ENCODE measurements around the gene GIMAP8. TPM values are rescaled to one million over a fixed set of nuclear protein-coding genes. Genes with fewer than 3 reads are reported as not detected.

GIMAP8 gene
- total RNA-seq, 2 experiments from 2014 or later: 2.9 to 3.8 TPM

DNA sequence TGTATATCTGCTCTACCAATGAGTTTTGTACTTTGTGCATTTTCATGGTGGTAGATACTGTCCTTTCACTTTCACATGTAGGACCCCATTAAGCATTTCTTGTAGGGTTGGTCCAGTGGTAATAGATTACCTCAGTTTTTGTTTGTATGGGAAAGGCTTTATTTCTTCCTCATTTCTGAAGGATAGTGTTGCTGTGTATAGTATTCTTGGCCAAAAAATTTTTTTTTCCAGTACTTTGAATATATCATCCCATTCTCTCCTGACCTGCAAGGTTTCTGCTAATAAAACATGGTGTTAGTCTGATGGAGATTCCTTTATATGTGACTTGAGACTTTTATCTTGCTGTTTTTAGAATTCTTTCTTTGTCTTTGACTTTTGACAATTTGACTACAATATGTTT, 12.0 kb downstream of the GIMAP8 start:
- H3K36me3 Mint-ChIP-seq (ENCODE audit: low read depth): peaks cover 99% of the 10 kb centered on the region
- peak overlapping the region; percentile 8 for H3K4me3 Mint-ChIP-seq
- H3K27me3 ChIP-seq (ENCODE audit: control insufficient read depth in 1 of 2, insufficient read depth in 2 of 2, low read length in 2 of 2): no peaks in the 10 kb centered on the region
- intact Hi-C loops (cut with DNase I, micrococcal nuclease): no loop called here
- H3K9me3 ChIP-seq (ENCODE audit: control insufficient read depth in 1 of 2, insufficient read depth in 1 of 2, low read length in 2 of 2): peaks cover 8 to 47% of the 10 kb centered on the region in 2 experiments
- no peak overlapping the region for H3K27ac ChIP-seq (ENCODE audit: low read depth in 1 of 2, low read length in 2 of 2)
- no peaks in the 10 kb centered on the region for H3K27me3 Mint-ChIP-seq
- ChIA-PET CTCF (interaction anchor here (1.2 kb wide), 1 partner anchor 11 kb away, joined by 3 read pairs; no protein-coding TSS in a partner anchor), POLR2A (interaction anchor here (1.0 to 1.2 kb wide), 2 partner anchors 17 to 19 kb away, joined by 4 read pairs; no protein-coding TSS in a partner anchor)
- peak overlapping the region; percentile 81 for H3K27ac Mint-ChIP-seq
- H3K4me3 ChIP-seq (ENCODE audit: low read length): no peak overlapping the region
- ATAC-seq (ENCODE audit: poor library complexity) (no peak), DNase-seq (no peak)
- H3K36me3 ChIP-seq (ENCODE audit: insufficient read depth, low read length): peaks cover 60% of the 10 kb centered on the region
- TF ChIP-seq CTCF (IDR thresholded peaks at IDR 0.05): no peak
- peaks cover 93% of the 10 kb centered on the region for H3K4me1 Mint-ChIP-seq (ENCODE audit: low read depth)
- H3K9me3 Mint-ChIP-seq: peaks cover 30% of the 10 kb centered on the region
- H3K4me1 ChIP-seq (ENCODE audit: insufficient read depth, low read length): peaks cover 51% of the 10 kb centered on the region

DNA sequence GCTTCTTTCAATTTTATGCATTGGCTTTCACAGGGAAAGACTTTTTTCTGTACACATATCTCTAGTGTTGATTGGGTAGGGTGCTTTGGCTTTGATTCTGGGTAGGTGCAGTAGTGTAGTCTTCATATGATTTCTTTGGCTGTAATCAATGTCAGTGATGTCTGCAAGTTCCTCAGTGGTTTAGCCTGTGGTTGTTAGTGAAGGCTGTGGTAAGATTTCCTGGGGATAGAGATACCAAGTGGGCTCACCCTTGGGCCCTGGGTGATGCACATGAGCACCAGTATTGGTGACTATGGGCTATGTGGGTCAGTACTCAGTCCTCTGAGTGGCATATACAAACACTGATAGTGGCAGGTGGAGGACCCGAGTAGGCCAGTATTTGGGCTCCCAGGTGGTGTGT, 13.0 kb downstream of the GIMAP8 start:
- no peak for TF ChIP-seq CTCF (IDR thresholded peaks at IDR 0.05)
- ChIA-PET POLR2A (interaction anchor here (2.5 to 2.7 kb wide), 2 partner anchors 12 to 52 kb away, joined by 14 read pairs; partner anchors contain the start of gene GIMAP7), CTCF (no interaction called here)
- peak overlapping the region in 1 of 2 donors; percentile 10 for H3K27ac ChIP-seq (ENCODE audit: low read depth in 1 of 2, low read length in 2 of 2)
- DNase-seq (peak in 2 of 14 experiments; percentile 32 to 41), ATAC-seq (ENCODE audit: poor library complexity) (no peak)
- peaks cover 55% of the 10 kb centered on the region for H3K4me1 ChIP-seq (ENCODE audit: insufficient read depth, low read length)
- peaks cover 63% of the 10 kb centered on the region for H3K36me3 ChIP-seq (ENCODE audit: insufficient read depth, low read length)
- peaks cover 93% of the 10 kb centered on the region for H3K4me1 Mint-ChIP-seq (ENCODE audit: low read depth)
- peaks cover 5 to 47% of the 10 kb centered on the region in 2 experiments for H3K9me3 ChIP-seq (ENCODE audit: control insufficient read depth in 1 of 2, insufficient read depth in 1 of 2, low read length in 2 of 2)
- intact Hi-C loops (cut with DNase I, micrococcal nuclease): no loop called here
- no peaks in the 10 kb centered on the region for H3K27me3 Mint-ChIP-seq
- H3K27ac Mint-ChIP-seq: peak overlapping the region; percentile 81
- peaks cover 99% of the 10 kb centered on the region for H3K36me3 Mint-ChIP-seq (ENCODE audit: low read depth)
- peak overlapping the region; percentile 38 for H3K4me3 Mint-ChIP-seq
- H3K9me3 Mint-ChIP-seq: peaks cover 29% of the 10 kb centered on the region
- no peaks in the 10 kb centered on the region for H3K27me3 ChIP-seq (ENCODE audit: control insufficient read depth in 1 of 2, insufficient read depth in 2 of 2, low read length in 2 of 2)
- no peak overlapping the region for H3K4me3 ChIP-seq (ENCODE audit: low read length)

DNA sequence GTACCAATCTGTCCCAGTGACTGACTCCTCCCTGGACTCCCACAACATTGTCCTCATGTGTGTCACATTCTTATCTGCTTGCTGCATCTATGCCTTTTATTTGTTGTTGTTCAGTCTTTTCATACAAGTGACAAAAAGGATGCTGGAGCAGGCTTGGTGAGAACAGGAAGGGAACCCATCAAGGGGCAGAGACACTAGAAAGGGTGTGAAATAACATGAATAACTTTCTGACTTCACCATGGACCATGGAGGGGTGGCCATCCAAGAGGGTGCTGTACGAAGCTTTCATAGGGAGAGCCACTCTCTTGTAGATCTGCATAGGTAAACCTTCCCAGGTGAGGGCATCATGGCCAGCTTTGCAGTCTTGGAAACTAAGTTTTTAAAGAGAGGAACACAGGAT, 14.5 kb downstream of the GIMAP8 start:
- intact Hi-C loops (cut with DNase I, micrococcal nuclease): loop anchor here (2.0 to 5.0 kb wide), 2 partner anchors 14 to 52 kb away; no protein-coding TSS in a partner anchor
- H3K27me3 ChIP-seq (ENCODE audit: control insufficient read depth in 1 of 2, insufficient read depth in 2 of 2, low read length in 2 of 2): no peaks in the 10 kb centered on the region
- H3K36me3 Mint-ChIP-seq (ENCODE audit: low read depth): peaks cover 100% of the 10 kb centered on the region
- H3K4me3 ChIP-seq (ENCODE audit: low read length): no peak overlapping the region
- peaks cover 62% of the 10 kb centered on the region for H3K36me3 ChIP-seq (ENCODE audit: insufficient read depth, low read length)
- peak overlapping the region; percentile 59 for H3K4me3 Mint-ChIP-seq
- H3K4me1 Mint-ChIP-seq (ENCODE audit: low read depth): peaks cover 95% of the 10 kb centered on the region
- ChIA-PET CTCF (interaction anchor here (0.9 to 1.1 kb wide), 4 partner anchors 11 to 291 kb away, joined by 3 to 4 read pairs (median 3); no protein-coding TSS in a partner anchor), POLR2A (interaction anchor here (1.2 to 3.1 kb wide), 7 partner anchors 10 to 290 kb away, joined by 5 to 14 read pairs (median 12); partner anchors contain the start of gene GIMAP7)
- H3K27ac Mint-ChIP-seq: peak overlapping the region; percentile 81
- ATAC-seq (ENCODE audit: poor library complexity): peak; percentile 22
- peaks cover 25% of the 10 kb centered on the region for H3K9me3 Mint-ChIP-seq
- H3K4me1 ChIP-seq (ENCODE audit: insufficient read depth, low read length): peaks cover 53% of the 10 kb centered on the region
- no peak for TF ChIP-seq CTCF (IDR thresholded peaks at IDR 0.05)
- H3K27ac ChIP-seq (ENCODE audit: low read depth in 1 of 2, low read length in 2 of 2): peak overlapping the region; percentile 18 to 21
- peak in 2 of 14 experiments; percentile 37 to 46 for DNase-seq
- H3K27me3 Mint-ChIP-seq: no peaks in the 10 kb centered on the region
- peaks cover 5 to 37% of the 10 kb centered on the region in 2 experiments for H3K9me3 ChIP-seq (ENCODE audit: control insufficient read depth in 1 of 2, insufficient read depth in 1 of 2, low read length in 2 of 2)

All from CD4-positive, alpha-beta T cell (primary cell).